GM10847 (cell line): ENCODE measurements around the gene C12orf76.

ENCODE experiments used
- POLR2A ChIP-seq: IDR thresholded peaks from 2 replicates; pipeline ENCODE4 v1.6.1; 2011; ENCODE audit not compliant: insufficient read length; ENCODE audit errors: extremely low read depth

C12orf76 gene, protein sequence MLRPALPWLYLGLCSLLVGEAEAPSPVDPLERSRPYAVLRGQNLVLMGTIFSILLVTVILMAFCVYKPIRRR

DNA sequence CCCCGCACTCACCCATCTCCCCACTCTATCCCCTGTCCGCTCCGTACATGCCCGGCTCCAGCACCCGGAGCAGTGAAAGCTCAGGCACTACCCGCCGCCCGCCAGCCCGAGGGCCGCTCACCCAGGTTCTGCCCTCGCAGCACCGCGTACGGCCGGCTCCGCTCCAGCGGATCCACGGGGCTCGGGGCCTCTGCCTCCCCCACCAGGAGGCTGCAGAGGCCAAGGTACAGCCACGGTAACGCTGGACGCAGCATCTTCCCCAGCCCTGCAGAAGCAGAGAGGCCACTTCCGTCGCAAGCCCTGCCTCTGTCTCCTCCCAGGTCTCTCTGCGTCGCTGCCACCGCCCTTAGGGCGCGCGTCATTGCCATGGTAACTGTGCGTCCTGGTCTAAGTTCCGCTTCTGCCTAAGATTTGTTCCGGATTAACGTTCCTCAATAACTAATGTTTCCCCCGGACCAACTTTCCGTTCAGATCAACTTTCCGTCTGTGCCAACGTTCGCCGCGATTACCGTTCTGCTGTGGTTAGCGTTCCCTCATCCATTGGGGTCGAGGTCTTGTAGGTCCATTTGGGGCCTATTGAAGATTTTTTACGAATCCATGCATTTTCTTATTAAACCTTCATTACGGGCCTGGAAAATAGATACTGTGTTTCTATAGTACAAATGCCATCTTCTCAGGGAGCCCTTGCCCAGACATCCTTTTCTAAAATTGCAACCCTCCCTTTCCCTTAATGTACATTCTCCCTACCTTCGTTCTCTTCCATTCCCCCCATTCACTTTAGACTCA is at the start of gene C12orf76:
TSS of gene C12orf76 (minus strand) at position 281 of the 786 bp plus-strand sequence. CDS start at position 254, 27 bp downstream.
- peak; percentile 82 for TF ChIP-seq POLR2A

DNA sequence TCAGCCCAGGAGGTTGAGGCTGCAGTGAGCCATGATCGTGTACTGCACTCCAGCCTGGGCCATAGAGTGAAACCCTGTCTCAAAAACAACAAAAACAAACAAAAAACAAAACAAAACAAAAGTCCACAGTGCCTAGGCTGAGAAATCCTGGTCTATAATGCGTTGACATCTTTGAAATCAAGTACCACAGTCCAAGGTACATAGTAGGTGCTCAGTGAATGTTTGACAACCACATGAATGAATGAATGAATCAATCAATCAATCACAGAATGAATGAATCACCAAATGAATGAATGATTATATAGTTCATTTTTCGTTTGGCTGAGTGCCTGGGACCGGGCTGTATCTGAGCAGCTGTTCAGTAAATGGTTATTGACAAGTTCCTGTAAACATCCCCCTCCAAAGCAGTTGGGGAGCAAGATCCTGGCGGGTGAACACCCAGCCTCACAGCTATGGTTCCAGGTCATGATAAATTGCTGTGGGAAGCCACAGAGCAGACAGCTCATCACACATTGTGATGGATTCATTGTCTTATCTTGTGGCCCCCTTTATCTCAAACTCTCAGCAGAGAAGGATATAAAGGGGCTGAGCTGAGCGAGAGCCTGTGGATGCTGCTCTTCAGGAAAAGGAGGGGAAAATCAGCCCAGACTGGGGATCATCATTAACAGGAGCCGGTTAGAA is 45.4 kb upstream of the C12orf76 start:
- TF ChIP-seq POLR2A = no peak

DNA sequence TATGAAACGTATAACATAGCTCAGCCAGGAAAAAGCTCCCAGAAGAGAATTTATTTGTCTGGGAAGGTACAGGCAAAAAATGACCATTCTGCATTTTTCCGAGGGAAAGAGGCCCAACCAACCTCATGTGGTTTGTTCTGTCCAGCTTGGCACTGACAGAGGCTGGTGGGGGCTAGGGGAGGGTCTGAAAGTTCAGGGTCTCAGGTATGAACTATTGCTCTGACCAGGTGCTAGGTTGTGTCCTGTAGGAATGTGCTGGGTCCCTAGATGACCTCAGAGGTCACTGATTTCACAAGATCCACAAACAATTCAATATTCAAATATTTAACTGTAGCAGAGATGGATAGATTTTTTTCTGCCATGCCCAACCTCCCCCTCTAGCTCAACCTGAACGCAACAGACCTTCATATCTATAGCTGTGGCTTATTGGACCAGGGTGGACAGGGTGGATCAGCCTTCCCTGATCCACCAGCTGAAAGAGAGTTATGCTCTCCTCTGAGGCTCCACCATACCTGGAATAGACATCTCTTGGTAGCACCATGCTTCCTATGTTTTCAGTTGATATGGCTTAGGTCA is 42.9 kb upstream of the C12orf76 start:
- no peak for TF ChIP-seq POLR2A

DNA sequence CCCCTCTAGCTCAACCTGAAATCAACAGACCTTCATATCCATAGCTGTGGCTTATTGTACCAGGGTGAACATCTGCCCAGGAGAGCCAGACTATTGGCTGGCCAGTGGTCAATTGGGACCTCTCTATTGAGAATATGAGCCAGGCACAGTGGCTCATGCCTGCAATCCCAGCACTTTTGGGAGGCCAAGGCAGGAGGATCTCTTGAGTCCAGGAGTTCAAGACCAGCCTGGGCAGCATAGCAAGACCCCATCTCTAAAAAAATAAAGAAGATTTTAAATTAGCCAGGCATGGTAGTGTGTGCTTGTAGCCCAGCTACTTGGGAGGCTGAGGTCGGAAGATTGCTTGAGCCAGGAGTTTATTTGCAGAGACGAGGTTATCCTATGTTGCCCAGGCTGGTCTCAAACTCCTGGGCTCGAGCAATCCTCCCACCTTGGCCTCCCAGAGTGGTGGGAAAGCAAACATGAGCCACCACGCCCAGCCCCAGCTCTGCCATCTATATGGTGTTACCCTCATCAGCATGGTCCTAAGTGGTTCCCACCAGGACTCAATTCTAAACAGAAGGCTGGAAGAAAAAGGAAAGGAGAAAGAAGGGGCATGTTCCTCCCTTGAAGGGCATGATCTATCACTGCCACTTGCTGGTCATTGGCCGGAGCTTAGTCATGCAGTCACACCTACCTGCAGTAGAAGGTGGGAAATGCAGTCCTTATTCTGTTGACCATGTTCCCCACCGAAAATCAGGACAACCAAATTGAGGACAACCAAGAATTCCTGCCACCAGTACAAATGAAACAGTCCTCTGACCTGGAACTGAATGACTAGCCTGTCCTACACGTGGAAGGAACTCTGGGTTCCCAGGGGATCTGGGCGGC is 42.2 kb upstream of the C12orf76 start:
- no peak for TF ChIP-seq POLR2A

- no peak for TF ChIP-seq POLR2A
Measured at GRCh38 chr12:110088936-110089335, 40.6 kb upstream of the C12orf76 start.

DNA sequence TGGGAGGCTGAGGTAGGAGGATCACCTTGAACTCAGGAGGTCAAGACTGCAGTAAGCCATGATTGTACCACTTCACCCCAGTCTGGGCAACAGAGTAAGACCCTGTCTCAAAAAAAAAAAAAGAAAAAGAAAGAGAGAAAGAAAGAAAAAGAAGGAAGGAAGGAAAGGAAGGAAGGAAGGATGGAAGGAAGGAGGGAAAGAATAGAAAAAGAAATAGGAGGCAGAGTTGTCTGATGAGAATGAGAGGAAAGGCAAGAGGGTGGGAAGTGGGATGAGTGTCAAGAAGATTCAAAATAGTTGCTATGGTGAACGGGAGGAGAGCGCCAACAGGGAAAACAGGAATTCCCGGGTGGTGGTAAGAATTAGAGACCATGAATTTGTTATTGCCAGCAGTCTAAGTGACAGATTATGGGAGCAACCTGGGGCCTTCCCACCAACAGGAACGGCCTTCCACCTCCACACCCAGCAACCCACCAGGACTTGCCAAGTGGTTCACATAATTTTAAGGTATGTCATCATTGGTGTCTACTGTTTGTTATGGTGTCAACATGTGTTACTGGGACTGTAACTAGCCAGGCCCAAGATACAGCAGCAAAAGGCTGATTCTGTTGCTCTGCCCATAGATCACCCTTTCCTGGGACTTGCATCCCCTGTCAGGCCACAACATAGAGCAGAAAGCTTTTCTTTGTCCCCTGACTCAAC is 36.1 kb upstream of the C12orf76 start:
- no peak for TF ChIP-seq POLR2A

GRCh38 chr12:110080410-110080809 is 32.1 kb upstream of the C12orf76 start:
- TF ChIP-seq POLR2A = no peak

DNA sequence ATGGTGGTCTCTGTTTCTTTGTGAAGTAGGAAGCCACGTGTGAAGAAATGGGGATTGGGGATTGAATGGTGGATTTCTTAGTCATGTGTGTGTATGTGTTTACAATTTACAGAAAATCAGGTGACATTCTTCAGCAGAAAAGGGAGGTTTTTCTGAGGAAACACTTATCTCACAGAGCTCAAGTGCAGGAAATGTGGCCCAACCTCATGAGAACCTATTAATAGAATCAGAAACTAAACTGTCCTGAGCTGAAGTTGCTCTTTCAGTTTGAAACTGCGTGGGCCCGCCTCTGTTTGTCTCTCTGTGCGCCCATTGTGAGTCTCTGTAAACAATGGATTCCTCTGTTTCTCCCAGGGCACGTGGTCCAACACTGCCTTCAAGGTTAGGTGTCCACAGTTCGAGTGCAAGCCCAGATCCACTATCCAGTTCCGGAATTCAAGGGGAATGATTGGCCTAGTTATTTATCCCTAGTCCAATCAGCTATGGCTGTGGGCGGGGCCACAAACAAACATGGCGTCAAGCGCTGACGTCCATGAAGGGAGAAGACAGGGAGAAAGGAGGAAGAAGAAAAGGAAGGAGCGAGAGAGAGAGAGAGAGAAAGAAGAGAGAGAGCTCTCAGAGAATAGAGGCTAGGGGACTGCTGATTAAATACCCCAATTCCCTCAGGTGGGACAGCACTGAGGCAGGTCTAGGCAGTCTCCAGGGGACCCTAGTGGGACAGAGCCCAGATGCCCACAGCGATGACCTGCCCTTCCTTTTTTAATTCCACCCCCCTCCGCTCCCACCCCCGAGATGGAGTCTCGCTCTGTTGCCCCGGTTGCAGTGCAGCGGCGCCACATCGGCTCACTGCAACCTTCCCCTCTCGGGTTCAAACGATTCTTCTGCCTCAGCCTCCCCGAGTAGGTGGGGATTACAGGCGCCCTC is 31.4 kb upstream of the C12orf76 start:
- TF ChIP-seq POLR2A = no peak

GRCh38 chr12:110077800-110078199 is 29.5 kb upstream of the C12orf76 start:
- TF ChIP-seq POLR2A = no peak

DNA sequence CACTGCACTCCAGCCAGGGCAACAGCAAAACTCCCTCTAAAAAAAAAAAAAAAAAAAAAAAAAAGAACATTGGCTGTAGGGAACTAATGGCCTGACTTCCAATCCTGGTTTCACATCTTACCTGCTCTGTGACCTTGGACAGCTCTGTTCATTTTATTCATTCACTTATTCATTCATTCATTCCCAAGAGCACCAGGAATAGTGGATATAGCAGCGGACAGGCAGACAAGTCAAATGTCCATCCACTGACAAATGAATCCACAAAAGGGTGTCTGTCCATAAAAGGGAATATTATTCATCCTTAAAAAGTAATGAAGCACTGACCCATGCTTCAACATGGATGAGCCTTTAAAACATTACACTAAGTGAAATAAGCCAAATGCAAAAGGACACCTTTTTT is 27.6 kb upstream of the C12orf76 start:
- TF ChIP-seq POLR2A = no peak

DNA sequence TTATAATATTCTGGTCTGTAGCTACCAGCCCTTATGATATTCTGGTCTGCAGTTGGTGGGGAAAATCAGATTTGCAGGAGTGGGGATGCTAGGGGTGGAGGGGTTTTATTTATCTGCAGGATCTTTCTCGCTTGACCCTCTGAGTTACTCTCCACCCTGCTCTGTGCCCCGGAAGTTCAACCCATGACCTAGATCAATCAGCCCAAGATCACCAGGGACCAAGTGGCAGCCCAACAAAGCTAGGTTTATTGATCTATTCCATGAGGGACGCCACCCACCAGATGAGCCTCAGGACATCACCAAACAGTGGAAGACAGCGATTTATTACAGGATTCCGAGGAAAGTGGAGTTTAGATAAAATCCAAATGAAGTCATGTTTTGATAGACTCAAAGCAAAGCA is 25.8 kb upstream of the C12orf76 start:
- no peak for TF ChIP-seq POLR2A

DNA sequence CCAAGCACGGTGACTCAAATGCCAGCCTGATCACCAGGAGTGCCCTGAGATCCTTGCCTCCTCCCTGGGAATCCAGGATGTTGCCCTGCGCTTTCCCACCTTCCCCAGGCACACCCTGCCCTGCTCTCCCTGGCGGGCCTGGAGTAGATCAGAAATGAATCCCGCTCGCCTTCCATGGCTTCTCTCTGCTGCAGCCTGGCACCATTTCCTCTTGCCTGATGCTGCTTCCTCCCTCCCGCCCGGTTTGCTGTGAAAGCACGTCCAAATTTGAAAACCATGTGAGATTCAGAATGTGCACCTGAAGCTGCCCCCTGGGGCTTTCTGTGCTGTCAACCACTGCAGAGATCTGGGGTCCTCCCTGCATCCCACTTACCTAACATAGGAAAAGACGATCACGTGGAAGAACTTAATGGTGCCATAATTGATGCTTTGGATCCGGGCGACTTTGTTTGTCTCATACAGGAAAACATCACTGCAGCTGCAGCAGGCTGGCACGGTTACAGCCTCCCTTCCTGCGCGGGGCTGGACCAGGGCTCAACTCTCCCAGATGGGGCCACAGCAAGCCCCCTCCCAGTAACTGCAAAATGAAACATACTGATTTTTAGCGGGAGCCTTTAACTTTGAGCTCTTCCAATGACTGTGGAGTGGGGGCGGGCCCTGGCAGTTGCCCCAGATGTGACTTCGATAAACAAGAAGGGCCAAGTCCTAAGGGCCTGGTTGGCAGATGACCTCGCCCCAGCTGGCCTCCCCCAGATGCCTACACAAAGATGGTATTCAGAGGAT is 24.9 kb upstream of the C12orf76 start:
- no peak for TF ChIP-seq POLR2A

DNA sequence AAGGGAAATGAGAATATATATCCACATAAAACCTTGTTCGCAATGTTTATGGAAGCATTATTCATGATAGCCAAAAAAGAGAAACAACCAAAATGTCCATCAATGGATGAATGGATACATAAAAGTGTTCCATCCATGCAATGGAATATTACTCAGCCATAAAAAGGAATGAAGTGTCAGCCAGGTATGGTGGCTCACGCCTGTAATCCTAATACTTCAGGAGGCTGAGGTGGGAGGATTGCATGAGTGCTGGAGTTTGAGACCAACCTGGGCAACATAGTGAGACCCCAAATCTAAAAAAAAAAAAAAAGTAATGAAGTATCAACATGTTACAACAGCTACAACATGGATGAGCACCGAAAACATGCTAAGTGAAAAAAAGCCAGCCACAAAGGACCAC is 23.6 kb upstream of the C12orf76 start:
- no peak for TF ChIP-seq POLR2A

GRCh38 chr12:110071504-110071903 is 23.2 kb upstream of the C12orf76 start:
- no peak for TF ChIP-seq POLR2A
